Measurements from ENCODE around the gene PRTN3. TPM values are rescaled to one million over a fixed set of nuclear protein-coding genes. Genes with fewer than 3 reads are reported as not detected.

The PRTN3 gene
- total RNA-seq, 1 experiment from 2014 or later, result not detected

DNA sequence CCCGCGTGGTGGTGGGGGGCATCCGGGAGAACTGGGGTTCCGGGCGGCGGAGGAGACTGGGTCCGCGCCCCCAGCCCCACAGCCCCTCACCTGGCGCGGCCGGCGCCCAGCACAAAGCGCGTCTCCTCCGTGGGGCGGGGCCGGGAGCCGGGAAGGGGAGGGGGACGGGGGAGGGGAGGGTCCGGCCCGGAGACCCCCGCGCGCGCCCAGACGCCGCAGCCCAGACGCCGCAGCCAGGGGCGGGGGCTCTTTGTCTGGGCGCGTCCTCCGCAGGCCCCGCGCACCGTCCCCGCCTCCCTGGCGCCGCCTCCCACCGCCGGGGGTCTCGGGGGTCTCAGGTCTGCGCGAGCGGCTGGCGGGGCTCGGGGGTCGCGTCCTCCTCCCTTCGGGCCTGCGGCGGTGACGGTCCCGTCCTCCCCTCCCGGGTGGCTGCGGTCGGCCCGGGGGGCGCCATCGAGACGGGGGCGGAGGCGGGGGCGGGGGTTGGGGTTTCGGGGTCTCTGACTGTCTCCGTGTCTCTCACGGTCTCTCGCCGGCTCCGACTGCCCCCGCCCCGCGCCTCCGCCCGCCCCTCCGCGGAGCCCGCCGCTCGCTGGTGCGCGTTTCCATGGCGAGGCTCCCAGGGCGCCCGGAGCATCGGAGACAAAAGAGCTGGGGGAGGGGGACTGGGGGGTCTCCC lies 18.8 kb upstream of the PRTN3 start, which contains the start of gene PLPPR3:
TSS of gene PLPPR3 (minus strand) at position 131 of the 679 bp plus-strand sequence. CDS start 396 bp downstream, outside the sequence.
- Histone ChIP-seq H3K9me2 (ENCODE audit: insufficient read depth) (no peaks in the 10 kb centered on the region), H3K4me2 (no peak within 1 kb of the TSS), H3K36me3 (ENCODE audit: low read depth) (no peaks in the 10 kb centered on the region), H4K20me1 (ENCODE audit: insufficient read depth) (no peaks in the 10 kb centered on the region), H3K4me1 (replicated peaks; ENCODE audit: insufficient read depth) (peaks cover 6% of the 10 kb centered on the region), H2AFZ (no peak within 1 kb of the TSS), H3F3A (ENCODE audit: insufficient read depth, low read depth) (peaks cover 14% of the 10 kb centered on the region; the same call in 1 of the 2 replicates), H3K27ac (no peak within 1 kb of the TSS), H3K79me2 (ENCODE audit: low read depth) (no peaks in the 10 kb centered on the region), H3K9me3 (ENCODE audit: insufficient read depth, low read depth) (no peaks in the 10 kb centered on the region), H3K27me3 (ENCODE audit: insufficient read depth, low read depth) (no peaks in the 10 kb centered on the region), H3K4me3 (no peak within 1 kb of the TSS)
- no peak for TF ChIP-seq EZH2 (IDR thresholded peaks at IDR 0.05; ENCODE audit: low read depth)
- TF ChIP-seq, protein P1, sequence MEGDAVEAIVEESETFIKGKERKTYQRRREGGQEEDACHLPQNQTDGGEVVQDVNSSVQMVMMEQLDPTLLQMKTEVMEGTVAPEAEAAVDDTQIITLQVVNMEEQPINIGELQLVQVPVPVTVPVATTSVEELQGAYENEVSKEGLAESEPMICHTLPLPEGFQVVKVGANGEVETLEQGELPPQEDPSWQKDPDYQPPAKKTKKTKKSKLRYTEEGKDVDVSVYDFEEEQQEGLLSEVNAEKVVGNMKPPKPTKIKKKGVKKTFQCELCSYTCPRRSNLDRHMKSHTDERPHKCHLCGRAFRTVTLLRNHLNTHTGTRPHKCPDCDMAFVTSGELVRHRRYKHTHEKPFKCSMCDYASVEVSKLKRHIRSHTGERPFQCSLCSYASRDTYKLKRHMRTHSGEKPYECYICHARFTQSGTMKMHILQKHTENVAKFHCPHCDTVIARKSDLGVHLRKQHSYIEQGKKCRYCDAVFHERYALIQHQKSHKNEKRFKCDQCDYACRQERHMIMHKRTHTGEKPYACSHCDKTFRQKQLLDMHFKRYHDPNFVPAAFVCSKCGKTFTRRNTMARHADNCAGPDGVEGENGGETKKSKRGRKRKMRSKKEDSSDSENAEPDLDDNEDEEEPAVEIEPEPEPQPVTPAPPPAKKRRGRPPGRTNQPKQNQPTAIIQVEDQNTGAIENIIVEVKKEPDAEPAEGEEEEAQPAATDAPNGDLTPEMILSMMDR (conservative IDR thresholded peaks at IDR 0.05), result no peak
- ChIA-PET CTCF (no interaction called here), POLR2A (ENCODE audit: unreplicated experiment) (no interaction called here)
- no TSS peak for BruUV-seq (replicated peaks)
- intact Hi-C loops (cut with micrococcal nuclease; ENCODE audit: unreplicated experiment), result no loop called here
- DNase-seq, result no peak

DNA sequence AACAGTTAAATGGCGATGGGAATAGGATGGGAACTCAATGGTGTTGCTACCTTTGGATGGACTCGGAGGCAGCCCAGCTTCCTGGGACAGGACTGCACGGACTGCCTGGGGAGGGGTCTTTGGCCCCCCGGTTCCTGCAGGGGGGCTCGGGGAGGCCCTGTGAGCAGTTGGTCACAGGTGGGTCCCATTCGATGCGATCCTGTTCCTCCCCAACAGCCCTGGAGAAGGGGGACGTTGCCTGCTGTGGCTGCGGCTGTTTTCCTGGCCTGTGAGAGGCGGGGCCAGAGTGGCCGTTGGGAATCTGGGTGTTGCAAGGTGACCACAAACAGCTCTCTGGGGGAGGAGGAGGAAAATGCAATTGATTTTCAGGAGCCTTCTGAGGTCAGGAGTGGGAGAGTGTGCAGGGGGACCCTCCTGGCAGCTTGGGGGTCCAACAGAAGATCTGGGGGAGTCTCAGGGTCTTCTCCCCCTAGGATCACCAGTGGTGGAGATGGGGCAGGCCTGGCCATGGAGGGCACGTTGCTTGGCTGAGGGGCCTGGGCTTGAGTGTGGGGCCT lies 17.2 kb upstream of the PRTN3 start:
- Histone ChIP-seq H4K20me1 (ENCODE audit: insufficient read depth) (no peaks in the 10 kb centered on the region), H3K9me2 (ENCODE audit: insufficient read depth) (no peaks in the 10 kb centered on the region), H3K27me3 (ENCODE audit: insufficient read depth, low read depth) (no peaks in the 10 kb centered on the region), H3K4me1 (replicated peaks; ENCODE audit: insufficient read depth) (peaks cover 6% of the 10 kb centered on the region), H2AFZ (no peak overlapping the region), H3K36me3 (ENCODE audit: low read depth) (no peaks in the 10 kb centered on the region), H3K9me3 (ENCODE audit: insufficient read depth, low read depth) (no peaks in the 10 kb centered on the region), H3K4me3 (no peak overlapping the region), H3F3A (ENCODE audit: insufficient read depth, low read depth) (peaks cover 14% of the 10 kb centered on the region; the same call in 1 of the 2 replicates), H3K27ac (no peak overlapping the region), H3K79me2 (ENCODE audit: low read depth) (no peaks in the 10 kb centered on the region), H3K4me2 (peak overlapping the region; percentile 38; the same call in 1 of the 2 replicates)
- BruUV-seq (replicated peaks), result no TSS peak
- intact Hi-C loops (cut with micrococcal nuclease; ENCODE audit: unreplicated experiment), result no loop called here
- TF ChIP-seq, protein P1 (conservative IDR thresholded peaks at IDR 0.05), result no peak
- TF ChIP-seq EZH2 (IDR thresholded peaks at IDR 0.05; ENCODE audit: low read depth), result no peak
- ChIA-PET POLR2A (ENCODE audit: unreplicated experiment) (no interaction called here), CTCF (no interaction called here)
- peak in 1 of 2 experiments; percentile 39 for DNase-seq

GRCh38 chr19:824885-825284 lies 15.9 kb upstream of the PRTN3 start:
- POLR2A ChIA-PET (ENCODE audit: unreplicated experiment), result no interaction called here

More at GRCh38 chr19:824885-825284, 15.9 kb upstream of the PRTN3 start:
- no peak for DNase-seq
- no peaks in the 10 kb centered on the region for H3K36me3 ChIP-seq (ENCODE audit: low read depth)
- H2AFZ ChIP-seq, result no peak overlapping the region
- H3K4me1 ChIP-seq (replicated peaks; ENCODE audit: insufficient read depth), result peaks cover 6% of the 10 kb centered on the region
- no peaks in the 10 kb centered on the region for H3K9me3 ChIP-seq (ENCODE audit: insufficient read depth, low read depth)
- no peak overlapping the region for H3K27ac ChIP-seq
- TF ChIP-seq EZH2 (IDR thresholded peaks at IDR 0.05; ENCODE audit: low read depth), result no peak
- TF ChIP-seq, protein P1 (conservative IDR thresholded peaks at IDR 0.05), result no peak
- no peak overlapping the region for H3K4me2 ChIP-seq
- BruUV-seq (replicated peaks), result no TSS peak
- no peaks in the 10 kb centered on the region for H3K9me2 ChIP-seq (ENCODE audit: insufficient read depth)
- no peaks in the 10 kb centered on the region for H4K20me1 ChIP-seq (ENCODE audit: insufficient read depth)
- intact Hi-C loops (cut with micrococcal nuclease; ENCODE audit: unreplicated experiment), result no loop called here
- 0 out of 2 replicates have a peak, but pooled peaks cover 4% of the 10 kb centered on the region for H3K27me3 ChIP-seq (ENCODE audit: insufficient read depth, low read depth)
- peaks cover 11% of the 10 kb centered on the region; the same call in 1 of the 2 replicates for H3F3A ChIP-seq (ENCODE audit: insufficient read depth, low read depth)
- CTCF ChIA-PET, result interaction anchor here (0.5 to 0.7 kb wide), 2 partner anchors 10 to 89 kb away, joined by 10 to 14 read pairs; no protein-coding TSS in a partner anchor
- no peaks in the 10 kb centered on the region for H3K79me2 ChIP-seq (ENCODE audit: low read depth)
- H3K4me3 ChIP-seq, result no peak overlapping the region
